NT2/D1 (cell line): Measurements from ENCODE around the gene MYH9.

Source experiments
- DNase-seq: peaks from one replicate; pipeline ENCODE4 v3.0.0-alpha.2; 2011; ENCODE audit warnings: low read depth, low spot score
- H3K27me3 ChIP-seq: 2 replicates; pipeline ENCODE4 v1.6.0; 2011; ENCODE audit warnings: mild to moderate bottlenecking; ENCODE audit not compliant: insufficient read length, insufficient read depth
- H3K36me3 ChIP-seq: 2 replicates; pipeline ENCODE4 v1.6.1; 2011; ENCODE audit warnings: mild to moderate bottlenecking, low read length, mixed read lengths; ENCODE audit not compliant: insufficient read depth, insufficient read length
- H3K4me1 ChIP-seq: 2 replicates; pipeline ENCODE4 v1.5.1; 2011; ENCODE audit not compliant: insufficient read depth, insufficient read length
- H3K4me3 ChIP-seq: 2 replicates; pipeline ENCODE4 v1.5.1; 2011; ENCODE audit warnings: low read depth; ENCODE audit not compliant: insufficient read length
- H3K9ac ChIP-seq: 2 replicates; pipeline ENCODE4 v1.6.0; 2011; ENCODE audit warnings: low read depth; ENCODE audit not compliant: insufficient read length
- H3K9me3 ChIP-seq: 2 replicates; pipeline ENCODE4 v1.5.1; 2011; ENCODE audit warnings: mild to moderate bottlenecking, low read length; ENCODE audit not compliant: insufficient read depth
- SUZ12 ChIP-seq: IDR thresholded peaks from 2 replicates; pipeline ENCODE4 v1.6.1; 2011; ENCODE audit not compliant: insufficient read length, insufficient read depth; ENCODE audit errors: extremely low read depth
- YY1 ChIP-seq: IDR thresholded peaks from 2 replicates; pipeline ENCODE4 v1.6.1; 2011; ENCODE audit not compliant: insufficient read length, insufficient read depth
- ZNF274 ChIP-seq: IDR thresholded peaks from 2 replicates; pipeline ENCODE4 v1.6.1; 2011; ENCODE audit warnings: mild to moderate bottlenecking, low read depth, low read length

Gene MYH9

GRCh38 chr22:36355362-36355761 lies 32.4 kb downstream of the MYH9 start:
- H3K36me3 ChIP-seq: peaks cover 18% of the 10 kb centered on the region
- H3K27me3 ChIP-seq: no peaks in the 10 kb centered on the region
- no peak overlapping the region for H3K4me3 ChIP-seq
- H3K9me3 ChIP-seq: no peaks in the 10 kb centered on the region
- H3K4me1 ChIP-seq: peaks cover 30% of the 10 kb centered on the region
- DNase-seq: no peak
- TF ChIP-seq YY1: no peak
- no peak for TF ChIP-seq SUZ12
- TF ChIP-seq ZNF274: no peak
- H3K9ac ChIP-seq: peak overlapping the region; percentile 3

- DNase-seq: no peak
- no peak for TF ChIP-seq SUZ12
- TF ChIP-seq ZNF274: no peak
- TF ChIP-seq YY1: no peak
- Histone ChIP-seq H3K9ac (no peak overlapping the region), H3K4me1 (peaks cover 25% of the 10 kb centered on the region), H3K9me3 (no peaks in the 10 kb centered on the region), H3K4me3 (no peak overlapping the region), H3K36me3 (peaks cover 25% of the 10 kb centered on the region), H3K27me3 (no peaks in the 10 kb centered on the region)
Measured at GRCh38 chr22:36352803-36353507, 34.8 kb downstream of the MYH9 start.

- H3K4me3 ChIP-seq: no peak overlapping the region
Measured at GRCh38 chr22:36351921-36352802, 35.6 kb downstream of the MYH9 start.

GRCh38 chr22:36350751-36351594 lies 36.8 kb downstream of the MYH9 start:
- Histone ChIP-seq H3K27me3 (no peaks in the 10 kb centered on the region), H3K9ac (peak overlapping the region; percentile 50), H3K4me1 (peaks cover 17% of the 10 kb centered on the region), H3K4me3 (no peak overlapping the region), H3K9me3 (no peaks in the 10 kb centered on the region), H3K36me3 (peaks cover 35% of the 10 kb centered on the region)
- TF ChIP-seq YY1 (no peak), SUZ12 (no peak), ZNF274 (no peak)
- DNase-seq: no peak

More at GRCh38 chr22:36351921-36352802, 35.6 kb downstream of the MYH9 start:
- Histone ChIP-seq H3K4me1 (peaks cover 19% of the 10 kb centered on the region), H3K36me3 (peaks cover 31% of the 10 kb centered on the region), H3K9me3 (no peaks in the 10 kb centered on the region), H3K9ac (peak overlapping the region; percentile 38), H3K27me3 (no peaks in the 10 kb centered on the region)
- no peak for DNase-seq
- TF ChIP-seq SUZ12 (no peak), YY1 (no peak), ZNF274 (no peak)

GRCh38 chr22:36349726-36350125 lies 38.0 kb downstream of the MYH9 start:
- peaks cover 37% of the 10 kb centered on the region for H3K36me3 ChIP-seq
- TF ChIP-seq YY1 (no peak), SUZ12 (no peak), ZNF274 (no peak)
- no peak overlapping the region for H3K9ac ChIP-seq
- H3K4me1 ChIP-seq: peaks cover 14% of the 10 kb centered on the region
- H3K9me3 ChIP-seq: no peaks in the 10 kb centered on the region
- H3K27me3 ChIP-seq: no peaks in the 10 kb centered on the region
- H3K4me3 ChIP-seq: no peak overlapping the region
- no peak for DNase-seq

- TF ChIP-seq ZNF274: no peak
- no peak for TF ChIP-seq SUZ12
- TF ChIP-seq YY1: no peak
- H3K36me3 ChIP-seq: peaks cover 47% of the 10 kb centered on the region
Measured at GRCh38 chr22:36348760-36349159, 39.0 kb downstream of the MYH9 start.

More at GRCh38 chr22:36348760-36349159, 39.0 kb downstream of the MYH9 start:
- Histone ChIP-seq H3K9me3 (no peaks in the 10 kb centered on the region), H3K4me3 (no peak overlapping the region), H3K4me1 (peaks cover 17% of the 10 kb centered on the region), H3K27me3 (no peaks in the 10 kb centered on the region), H3K9ac (no peak overlapping the region)
- no peak for DNase-seq
